Limb (tissue), 2 donors: ENCODE data around the gene CHIA.
"Not testable (repeated sequence)": the region's sequence is repeated elsewhere in the genome, so short reads cannot be mapped to it uniquely, and the experiment has no call there.

Experiments used
- DNase-seq, 2 donors: peaks; one replicate each; pipeline ENCODE4 v3.0.0-alpha.2; 2016; ENCODE audit errors: extremely low spot score in 2 of 2

The CHIA gene

GRCh38 chr1:111285879-111286278 is 4.8 kb upstream of the CHIA start:
- DNase-seq = no peak

GRCh38 chr1:111286912-111287311 is 3.7 kb upstream of the CHIA start:
- DNase-seq = no peak

GRCh38 chr1:111289371-111289770 is 1.3 kb upstream of the CHIA start:
- DNase-seq = no peak

- no peak for DNase-seq
Measured at GRCh38 chr1:111290104-111290503, 547 bp upstream of the CHIA start.

- DNase-seq = no peak
Measured at GRCh38 chr1:111294390-111294789, 3.7 kb downstream of the CHIA start.

- DNase-seq = no peak
Measured at GRCh38 chr1:111302374-111302773, 11.7 kb downstream of the CHIA start.

GRCh38 chr1:111309690-111310089 is 19.0 kb downstream of the CHIA start:
- no peak for DNase-seq

GRCh38 chr1:111318523-111318922 is 27.9 kb downstream of the CHIA start:
- DNase-seq = no peak

GRCh38 chr1:111320066-111320879 is 29.6 kb downstream of the CHIA start:
- DNase-seq = no peak

- DNase-seq = no peak
Measured at GRCh38 chr1:111323231-111323630, 32.6 kb downstream of the CHIA start.

GRCh38 chr1:111332190-111332589 is 41.5 kb downstream of the CHIA start:
- DNase-seq = no peak

GRCh38 chr1:111334169-111334568 is 43.5 kb downstream of the CHIA start:
- DNase-seq = no peak

GRCh38 chr1:111335214-111335877 is 44.7 kb downstream of the CHIA start:
- DNase-seq = not testable (repeated sequence)

GRCh38 chr1:111338849-111339248 is 48.2 kb downstream of the CHIA start:
- DNase-seq = not testable (repeated sequence)

GRCh38 chr1:111346089-111346885 is 55.6 kb downstream of the CHIA start:
- peak; percentile 86 to 90 for DNase-seq

GRCh38 chr1:111347026-111347425 is 56.4 kb downstream of the CHIA start:
- peak in 1 of 2 donors; percentile 36 for DNase-seq

GRCh38 chr1:111351700-111352099 is 61.0 kb downstream of the CHIA start:
- no peak for DNase-seq

- no peak for DNase-seq
Measured at GRCh38 chr1:111354584-111354983, 63.9 kb downstream of the CHIA start.

- DNase-seq = no peak
Measured at GRCh38 chr1:111358964-111359363, 68.3 kb downstream of the CHIA start.

- DNase-seq = no peak
Measured at GRCh38 chr1:111359376-111359775, 68.7 kb downstream of the CHIA start.

GRCh38 chr1:111360257-111360656 is 69.6 kb downstream of the CHIA start:
- not testable (repeated sequence) for DNase-seq

- no peak for DNase-seq
Measured at GRCh38 chr1:111361761-111362160, 71.1 kb downstream of the CHIA start.
